K562 (cell line): ENCODE results near the gene GDF11. TPM values are rescaled to one million over a fixed set of nuclear protein-coding genes. Genes with fewer than 3 reads are reported as not detected.

Experiments
- ASH1L ChIP-seq: fragments of 450-650 bp; IDR thresholded peaks from 2 replicates; pipeline ENCODE4 v1.6.1; 2018; ENCODE audit warnings: borderline replicate concordance, mild to moderate bottlenecking, low read depth; ENCODE audit not compliant: partially characterized antibody
- BMI1 ChIP-seq: fragments of 150-350 bp; IDR thresholded peaks from 2 replicates; pipeline ENCODE4 v1.6.1; 2014; ENCODE audit warnings: low read length
- ELF4 ChIP-seq: fragments of 450-650 bp; formaldehyde crosslinking; IDR thresholded peaks from 2 replicates; pipeline ENCODE4 v1.4.0; 2022; ENCODE audit warnings: missing genetic modification characterization
- HDAC1 ChIP-seq, 2 experiments: fragments of 450-650 bp; IDR thresholded peaks; 2 replicates each; pipeline ENCODE4 v1.6.1; 2016 to 2017; ENCODE audit warnings: inconsistent platforms in 1 of 2, mild to moderate bottlenecking in 1 of 2, moderate library complexity in 1 of 2
- KDM2B ChIP-seq: fragments of 250-450 bp; sonication (Bioruptor Pico); IDR thresholded peaks from 2 replicates; pipeline ENCODE4 v1.8.0; 2021; ENCODE audit warnings: mild to moderate bottlenecking, moderate library complexity
- KHSRP ChIP-seq: fragments of 450-650 bp; IDR thresholded peaks from 2 replicates; pipeline ENCODE4 v1.6.1; 2017
- NCOA4 ChIP-seq: fragments of 450-650 bp; IDR thresholded peaks from 2 replicates; pipeline ENCODE4 v1.6.1; 2018; ENCODE audit warnings: mild to moderate bottlenecking; ENCODE audit not compliant: partially characterized antibody
- OTX1 ChIP-seq: fragments of 450-650 bp; formaldehyde crosslinking; IDR thresholded peaks from 2 replicates; pipeline ENCODE4 v1.4.0; 2022; ENCODE audit warnings: mild to moderate bottlenecking
- POLR2A ChIP-seq: fragments of 450-650 bp; conservative IDR thresholded peaks from 2 replicates; pipeline ENCODE4 v1.6.1; 2016
- PURB ChIP-seq: sonication (generic); formaldehyde crosslinking; IDR thresholded peaks from 2 replicates; pipeline ENCODE4 v1.9.0; 2021; ENCODE audit warnings: low read depth, mild to moderate bottlenecking, missing genetic modification reagents
- RFX5 ChIP-seq: IDR thresholded peaks from 2 replicates; pipeline ENCODE4 v1.6.1; 2011; ENCODE audit warnings: low read depth, mild to moderate bottlenecking, improper control_type of control experiment, low read length
- SOX6 ChIP-seq: fragments of 450-650 bp; IDR thresholded peaks from 2 replicates; pipeline ENCODE4 v1.6.1; 2014; ENCODE audit warnings: mild to moderate bottlenecking
- TEAD2 ChIP-seq: fragments of 450-650 bp; IDR thresholded peaks from 2 replicates; pipeline ENCODE4 v1.6.1; 2016; ENCODE audit warnings: missing genetic modification characterization, control low read depth, missing compliant biosample characterization
- ZC3H8 ChIP-seq: fragments of 450-650 bp; IDR thresholded peaks from 2 replicates; pipeline ENCODE4 v1.6.1; 2017
- ZNF780A ChIP-seq: fragments of 250-450 bp; sonication (Bioruptor Pico); IDR thresholded peaks from 2 replicates; pipeline ENCODE4 v1.5.0; 2021; ENCODE audit warnings: mild to moderate bottlenecking
- polyA plus RNA-seq, 8 experiments: library from polyadenylated mRNA; depleted of rRNA in 4 of 8; stranded (reverse) in 5 of 8; unstranded in 3 of 8; fragments of >200 nt; fragmentation: Nextera tagmentation in 2 of 8; fragmentation: Illumina TruSeq in 1 of 8; extraction: Ambion mirVana in 2 of 8; extraction: Trizol in 1 of 8; gene quantifications; 2 replicates each; pipeline versions ENCODE4 v1.2.1 to v1.2.3, GENCODE V29; 2011 to 2014; ENCODE audit warnings: inconsistent platforms in 1 of 8, missing spikeins in 1 of 8
- total RNA-seq, 7 experiments: library from RNA; depleted of rRNA in 6 of 7; stranded (reverse); fragments of >200 nt in 6 of 7; fragmentation: Illumina TruSeq in 2 of 7; extraction: Trizol in 2 of 7; gene quantifications; 2 replicates each; pipeline versions ENCODE4 v1.2.1 to v1.2.3, GENCODE V29; 2011 to 2021; ENCODE audit warnings: low replicate concordance in 1 of 7
- TF ChIP-seq, protein P1 (sequence below): sonication (generic); formaldehyde crosslinking; IDR thresholded peaks from 2 replicates; pipeline ENCODE4 v1.8.1; 2023; ENCODE audit warnings: mild to moderate bottlenecking, missing genetic modification reagents, moderate library complexity
- TF ChIP-seq, protein P2 (sequence below), 3 experiments: IDR thresholded peaks in 2 of 3; conservative IDR thresholded peaks in 1 of 3; 2 replicates each; pipeline ENCODE4 v1.5.1; 2011 to 2012; ENCODE audit warnings: low read length in 3 of 3, mild to moderate bottlenecking in 3 of 3, control low read depth in 2 of 3, improper control_type of control experiment in 1 of 3, inconsistent platforms in 1 of 3, low read depth in 1 of 3, mixed read lengths in 1 of 3, moderate library complexity in 1 of 3; ENCODE audit not compliant: insufficient read depth in 2 of 3
- TF ChIP-seq, protein P3 (sequence below), 2 experiments: fragments of 450-650 bp in 1 of 2; sonication (generic) in 1 of 2; formaldehyde crosslinking in 1 of 2; IDR thresholded peaks in 1 of 2; conservative IDR thresholded peaks in 1 of 2; 2 replicates each; pipeline versions ENCODE4 v1.6.1 to v1.8.1; 2016 to 2023; ENCODE audit warnings: mild to moderate bottlenecking in 2 of 2, moderate library complexity in 2 of 2, inconsistent platforms in 1 of 2, missing genetic modification reagents in 1 of 2
- TF ChIP-seq, protein P4 (sequence below), 2 experiments: fragments of 150-350 bp in 1 of 2; IDR thresholded peaks; 2 replicates each; pipeline ENCODE4 v1.6.1; 2012 to 2016; ENCODE audit warnings: low read depth in 2 of 2, low read length in 2 of 2, mild to moderate bottlenecking in 1 of 2, moderate library complexity in 1 of 2
- TF ChIP-seq, protein P5 (sequence below): fragments of 450-650 bp; formaldehyde crosslinking; IDR thresholded peaks from 2 replicates; pipeline ENCODE4 v1.4.0; 2020; ENCODE audit warnings: mild to moderate bottlenecking, moderate library complexity

GDF11 gene
- total and polyA plus RNA-seq, 9 of the 15 experiments (the other 6 are each of a cell fraction or from before 2014, with no cell fraction given): 1.4 to 15.7 (median 4.8) TPM

DNA sequence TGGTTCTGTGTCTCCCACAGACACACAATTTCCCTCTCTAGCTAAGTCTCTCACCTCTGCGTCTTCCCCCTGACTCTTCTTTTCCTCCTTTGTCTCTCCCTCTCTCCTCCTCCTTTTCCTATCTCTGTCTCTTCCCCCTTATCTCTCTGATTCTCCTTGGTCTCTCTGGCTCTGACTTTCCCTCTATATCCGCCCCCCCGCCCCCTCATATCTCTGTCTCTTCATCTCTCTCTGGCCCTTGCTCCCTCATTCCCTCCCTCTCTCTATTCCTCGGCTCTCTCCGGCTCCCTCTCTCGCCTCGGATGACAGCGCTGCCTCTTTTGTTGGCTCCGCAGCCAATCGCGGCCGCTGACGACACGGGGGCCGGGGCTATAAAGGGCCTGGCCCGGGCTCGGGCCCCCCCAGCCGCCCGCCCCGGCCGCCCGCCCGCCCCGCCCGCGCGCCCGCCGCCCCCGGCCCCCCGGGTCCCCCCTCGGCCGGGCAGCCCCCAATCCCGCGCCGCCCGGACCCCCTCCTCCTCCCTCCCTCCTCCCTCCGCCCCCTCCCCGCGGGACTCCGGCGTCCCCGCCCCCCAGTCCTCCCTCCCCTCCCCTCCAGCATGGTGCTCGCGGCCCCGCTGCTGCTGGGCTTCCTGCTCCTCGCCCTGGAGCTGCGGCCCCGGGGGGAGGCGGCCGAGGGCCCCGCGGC lies at the start of gene GDF11 (continued):
- TF ChIP-seq, protein P1, sequence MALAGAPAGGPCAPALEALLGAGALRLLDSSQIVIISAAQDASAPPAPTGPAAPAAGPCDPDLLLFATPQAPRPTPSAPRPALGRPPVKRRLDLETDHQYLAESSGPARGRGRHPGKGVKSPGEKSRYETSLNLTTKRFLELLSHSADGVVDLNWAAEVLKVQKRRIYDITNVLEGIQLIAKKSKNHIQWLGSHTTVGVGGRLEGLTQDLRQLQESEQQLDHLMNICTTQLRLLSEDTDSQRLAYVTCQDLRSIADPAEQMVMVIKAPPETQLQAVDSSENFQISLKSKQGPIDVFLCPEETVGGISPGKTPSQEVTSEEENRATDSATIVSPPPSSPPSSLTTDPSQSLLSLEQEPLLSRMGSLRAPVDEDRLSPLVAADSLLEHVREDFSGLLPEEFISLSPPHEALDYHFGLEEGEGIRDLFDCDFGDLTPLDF (CRISPR knock-in tag): no peak
- TF ChIP-seq HDAC1 (IDR thresholded peaks at IDR 0.05) (peak in 1 of 2 experiments; percentile 94; a peak in 2 of 4 replicates), BMI1 (no peak), ZC3H8 (peak; percentile 88), TEAD2 (tag) (no peak), SOX6 (peak; percentile 79; the same call in 1 of the 2 replicates), RFX5 (no peak), ELF4 (CRISPR knock-in tag) (peak; percentile 95), OTX1 (peak; percentile 97), NCOA4 (peak; percentile 91), KHSRP (0 out of 2 replicates have a peak, but pooled peaks have one; percentile 41), KDM2B (CRISPR knock-in tag) (no peak), POLR2A (peak; percentile 72), ASH1L (peak; percentile 63), ZNF780A (no peak), PURB (no peak)
- TF ChIP-seq, protein P2, sequence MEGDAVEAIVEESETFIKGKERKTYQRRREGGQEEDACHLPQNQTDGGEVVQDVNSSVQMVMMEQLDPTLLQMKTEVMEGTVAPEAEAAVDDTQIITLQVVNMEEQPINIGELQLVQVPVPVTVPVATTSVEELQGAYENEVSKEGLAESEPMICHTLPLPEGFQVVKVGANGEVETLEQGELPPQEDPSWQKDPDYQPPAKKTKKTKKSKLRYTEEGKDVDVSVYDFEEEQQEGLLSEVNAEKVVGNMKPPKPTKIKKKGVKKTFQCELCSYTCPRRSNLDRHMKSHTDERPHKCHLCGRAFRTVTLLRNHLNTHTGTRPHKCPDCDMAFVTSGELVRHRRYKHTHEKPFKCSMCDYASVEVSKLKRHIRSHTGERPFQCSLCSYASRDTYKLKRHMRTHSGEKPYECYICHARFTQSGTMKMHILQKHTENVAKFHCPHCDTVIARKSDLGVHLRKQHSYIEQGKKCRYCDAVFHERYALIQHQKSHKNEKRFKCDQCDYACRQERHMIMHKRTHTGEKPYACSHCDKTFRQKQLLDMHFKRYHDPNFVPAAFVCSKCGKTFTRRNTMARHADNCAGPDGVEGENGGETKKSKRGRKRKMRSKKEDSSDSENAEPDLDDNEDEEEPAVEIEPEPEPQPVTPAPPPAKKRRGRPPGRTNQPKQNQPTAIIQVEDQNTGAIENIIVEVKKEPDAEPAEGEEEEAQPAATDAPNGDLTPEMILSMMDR (IDR thresholded peaks at IDR 0.05 in 2 of 3, conservative IDR thresholded peaks at IDR 0.05 in 1 of 3; ENCODE audit: insufficient read depth in 2 of 3, low read depth in 1 of 3, low read length in 3 of 3): no peak; a peak in 2 of 6 replicates
- TF ChIP-seq, protein P3, sequence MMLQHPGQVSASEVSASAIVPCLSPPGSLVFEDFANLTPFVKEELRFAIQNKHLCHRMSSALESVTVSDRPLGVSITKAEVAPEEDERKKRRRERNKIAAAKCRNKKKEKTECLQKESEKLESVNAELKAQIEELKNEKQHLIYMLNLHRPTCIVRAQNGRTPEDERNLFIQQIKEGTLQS (IDR thresholded peaks at IDR 0.05): no peak
- TF ChIP-seq, protein P3 (CRISPR knock-in tag; conservative IDR thresholded peaks at IDR 0.05): no peak
- TF ChIP-seq, protein P4, sequence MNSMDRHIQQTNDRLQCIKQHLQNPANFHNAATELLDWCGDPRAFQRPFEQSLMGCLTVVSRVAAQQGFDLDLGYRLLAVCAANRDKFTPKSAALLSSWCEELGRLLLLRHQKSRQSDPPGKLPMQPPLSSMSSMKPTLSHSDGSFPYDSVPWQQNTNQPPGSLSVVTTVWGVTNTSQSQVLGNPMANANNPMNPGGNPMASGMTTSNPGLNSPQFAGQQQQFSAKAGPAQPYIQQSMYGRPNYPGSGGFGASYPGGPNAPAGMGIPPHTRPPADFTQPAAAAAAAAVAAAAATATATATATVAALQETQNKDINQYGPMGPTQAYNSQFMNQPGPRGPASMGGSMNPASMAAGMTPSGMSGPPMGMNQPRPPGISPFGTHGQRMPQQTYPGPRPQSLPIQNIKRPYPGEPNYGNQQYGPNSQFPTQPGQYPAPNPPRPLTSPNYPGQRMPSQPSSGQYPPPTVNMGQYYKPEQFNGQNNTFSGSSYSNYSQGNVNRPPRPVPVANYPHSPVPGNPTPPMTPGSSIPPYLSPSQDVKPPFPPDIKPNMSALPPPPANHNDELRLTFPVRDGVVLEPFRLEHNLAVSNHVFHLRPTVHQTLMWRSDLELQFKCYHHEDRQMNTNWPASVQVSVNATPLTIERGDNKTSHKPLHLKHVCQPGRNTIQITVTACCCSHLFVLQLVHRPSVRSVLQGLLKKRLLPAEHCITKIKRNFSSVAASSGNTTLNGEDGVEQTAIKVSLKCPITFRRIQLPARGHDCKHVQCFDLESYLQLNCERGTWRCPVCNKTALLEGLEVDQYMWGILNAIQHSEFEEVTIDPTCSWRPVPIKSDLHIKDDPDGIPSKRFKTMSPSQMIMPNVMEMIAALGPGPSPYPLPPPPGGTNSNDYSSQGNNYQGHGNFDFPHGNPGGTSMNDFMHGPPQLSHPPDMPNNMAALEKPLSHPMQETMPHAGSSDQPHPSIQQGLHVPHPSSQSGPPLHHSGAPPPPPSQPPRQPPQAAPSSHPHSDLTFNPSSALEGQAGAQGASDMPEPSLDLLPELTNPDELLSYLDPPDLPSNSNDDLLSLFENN (IDR thresholded peaks at IDR 0.05; ENCODE audit: low read depth in 2 of 2, low read length in 2 of 2): no peak
- TF ChIP-seq, protein P5, sequence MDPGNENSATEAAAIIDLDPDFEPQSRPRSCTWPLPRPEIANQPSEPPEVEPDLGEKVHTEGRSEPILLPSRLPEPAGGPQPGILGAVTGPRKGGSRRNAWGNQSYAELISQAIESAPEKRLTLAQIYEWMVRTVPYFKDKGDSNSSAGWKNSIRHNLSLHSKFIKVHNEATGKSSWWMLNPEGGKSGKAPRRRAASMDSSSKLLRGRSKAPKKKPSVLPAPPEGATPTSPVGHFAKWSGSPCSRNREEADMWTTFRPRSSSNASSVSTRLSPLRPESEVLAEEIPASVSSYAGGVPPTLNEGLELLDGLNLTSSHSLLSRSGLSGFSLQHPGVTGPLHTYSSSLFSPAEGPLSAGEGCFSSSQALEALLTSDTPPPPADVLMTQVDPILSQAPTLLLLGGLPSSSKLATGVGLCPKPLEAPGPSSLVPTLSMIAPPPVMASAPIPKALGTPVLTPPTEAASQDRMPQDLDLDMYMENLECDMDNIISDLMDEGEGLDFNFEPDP: no peak
